ENCODE measurements around the gene NLRP12. TPM values are rescaled to one million over a fixed set of nuclear protein-coding genes. Genes with fewer than 3 reads are reported as not detected.
A peak's percentile ranks its signal among the peaks of the same experiment; 100 is the strongest.
"Not testable (repeated sequence)": the region's sequence is repeated elsewhere in the genome, so short reads cannot be mapped to it uniquely, and the experiment has no call there.

The NLRP12 gene, protein sequence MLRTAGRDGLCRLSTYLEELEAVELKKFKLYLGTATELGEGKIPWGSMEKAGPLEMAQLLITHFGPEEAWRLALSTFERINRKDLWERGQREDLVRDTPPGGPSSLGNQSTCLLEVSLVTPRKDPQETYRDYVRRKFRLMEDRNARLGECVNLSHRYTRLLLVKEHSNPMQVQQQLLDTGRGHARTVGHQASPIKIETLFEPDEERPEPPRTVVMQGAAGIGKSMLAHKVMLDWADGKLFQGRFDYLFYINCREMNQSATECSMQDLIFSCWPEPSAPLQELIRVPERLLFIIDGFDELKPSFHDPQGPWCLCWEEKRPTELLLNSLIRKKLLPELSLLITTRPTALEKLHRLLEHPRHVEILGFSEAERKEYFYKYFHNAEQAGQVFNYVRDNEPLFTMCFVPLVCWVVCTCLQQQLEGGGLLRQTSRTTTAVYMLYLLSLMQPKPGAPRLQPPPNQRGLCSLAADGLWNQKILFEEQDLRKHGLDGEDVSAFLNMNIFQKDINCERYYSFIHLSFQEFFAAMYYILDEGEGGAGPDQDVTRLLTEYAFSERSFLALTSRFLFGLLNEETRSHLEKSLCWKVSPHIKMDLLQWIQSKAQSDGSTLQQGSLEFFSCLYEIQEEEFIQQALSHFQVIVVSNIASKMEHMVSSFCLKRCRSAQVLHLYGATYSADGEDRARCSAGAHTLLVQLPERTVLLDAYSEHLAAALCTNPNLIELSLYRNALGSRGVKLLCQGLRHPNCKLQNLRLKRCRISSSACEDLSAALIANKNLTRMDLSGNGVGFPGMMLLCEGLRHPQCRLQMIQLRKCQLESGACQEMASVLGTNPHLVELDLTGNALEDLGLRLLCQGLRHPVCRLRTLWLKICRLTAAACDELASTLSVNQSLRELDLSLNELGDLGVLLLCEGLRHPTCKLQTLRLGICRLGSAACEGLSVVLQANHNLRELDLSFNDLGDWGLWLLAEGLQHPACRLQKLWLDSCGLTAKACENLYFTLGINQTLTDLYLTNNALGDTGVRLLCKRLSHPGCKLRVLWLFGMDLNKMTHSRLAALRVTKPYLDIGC
- polyA plus RNA-seq (ENCODE audit: low read depth in 6 of 6), result under 1 TPM in 5 of 6 donors, not detected in 1; 0.06 to 0.13 (median 0.11) TPM

DNA sequence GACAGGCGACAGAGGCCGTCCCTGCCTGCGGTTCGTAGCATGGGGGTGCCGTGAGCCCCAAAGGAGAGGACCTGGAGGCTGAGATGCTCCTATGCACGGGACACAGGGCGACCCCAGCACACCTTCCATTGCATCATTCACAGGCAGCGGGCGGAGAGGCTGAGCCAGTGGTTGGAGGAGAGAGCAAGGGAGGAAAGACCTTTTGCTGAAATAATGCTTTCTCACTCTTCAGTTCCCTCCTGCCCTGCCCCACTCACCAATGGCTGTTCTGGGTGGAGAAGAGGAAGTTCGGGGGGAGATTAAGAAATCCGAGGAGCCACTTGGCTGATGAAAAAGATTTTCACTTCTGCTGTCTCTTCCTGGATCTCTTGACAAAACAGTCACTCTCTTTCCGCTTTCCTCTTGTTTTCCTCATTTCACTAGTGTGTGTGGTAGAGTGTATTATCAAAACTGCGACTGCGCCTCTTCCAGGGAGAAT lies at the start of gene NLRP12:
NLRP12 (minus strand) TSS at position 181 of the 478 bp plus-strand sequence; CDS start at position 41, 140 bp downstream.
- Mint-ChIP-seq H3K27me3 (peaks cover 24 to 30% (median 24%) of the 10 kb centered on the region in 3 donors), H3K27ac (no peak within 1 kb of the TSS), H3K4me3 (no peak within 1 kb of the TSS), H3K4me1 (peaks cover 0 to 14% (median 10%) of the 10 kb centered on the region in 3 donors), H3K9me3 (peaks cover 0 to 2% (median 0%) of the 10 kb centered on the region in 7 donors), H3K36me3 (no peaks in the 10 kb centered on the region)
- no peak for DNase-seq
- ATAC-seq (ENCODE audit: low read depth in 2 of 2), result no peak

DNA sequence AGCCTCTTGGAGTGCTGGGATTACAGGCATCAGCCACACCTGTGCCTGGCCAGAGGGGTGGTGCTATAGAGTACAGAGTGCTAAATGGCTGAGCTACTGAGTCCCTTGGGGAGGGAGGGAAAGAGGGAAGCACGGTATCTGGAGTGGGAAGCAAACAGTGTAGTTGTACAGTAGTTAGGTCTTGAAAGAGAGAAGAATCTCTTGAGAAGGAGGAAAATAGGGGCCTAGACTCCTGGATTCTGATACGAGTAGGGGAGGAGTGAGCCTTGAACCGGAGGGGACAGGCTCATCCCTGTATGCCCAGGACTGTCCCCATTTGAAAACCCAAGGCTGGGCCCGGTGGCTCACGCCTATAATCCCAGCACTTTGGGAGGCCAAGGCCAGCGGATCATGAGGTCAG lies 48.6 kb upstream of the NLRP12 start:
- Mint-ChIP-seq H3K27ac (peak overlapping the region; percentile 6 to 100 (median 78)), H3K4me3 (peak overlapping the region in 5 of 8 donors; percentile 29 to 85 (median 40)), H3K36me3 (peaks cover 21 to 31% of the 10 kb centered on the region in 2 donors), H3K9me3 (peaks cover 0 to 6% (median 0%) of the 10 kb centered on the region in 7 donors), H3K4me1 (peaks cover 51 to 81% (median 73%) of the 10 kb centered on the region in 3 donors), H3K27me3 (peaks cover 0 to 7% (median 0%) of the 10 kb centered on the region in 3 donors)
- no peak for DNase-seq
- ATAC-seq (ENCODE audit: low read depth in 2 of 2), result no peak

DNA sequence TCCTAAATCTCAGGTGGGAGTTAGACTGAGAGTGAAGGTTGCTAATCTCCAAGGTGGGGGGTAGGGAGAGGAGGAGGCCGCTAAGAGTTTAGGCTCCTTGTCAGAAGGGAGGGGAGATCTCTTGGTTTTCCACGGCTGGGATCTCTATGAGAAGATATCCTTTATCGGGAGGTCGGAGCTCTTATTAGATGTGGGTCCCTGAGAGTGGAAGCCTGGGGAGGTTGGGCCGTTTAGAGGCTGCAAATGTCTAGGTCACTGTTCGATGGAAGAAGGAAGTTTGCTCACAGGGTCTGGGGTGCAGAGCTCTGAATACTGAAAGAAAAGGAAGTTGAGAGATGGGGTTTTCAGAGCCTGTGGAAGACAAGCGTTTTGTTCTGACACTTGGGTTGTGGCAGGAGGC lies 47.3 kb upstream of the NLRP12 start:
- DNase-seq (peak; percentile 65), ATAC-seq (ENCODE audit: low read depth in 2 of 2) (peak; percentile 9 to 10)
- peaks cover 21 to 34% of the 10 kb centered on the region in 2 donors for H3K36me3 Mint-ChIP-seq

DNA sequence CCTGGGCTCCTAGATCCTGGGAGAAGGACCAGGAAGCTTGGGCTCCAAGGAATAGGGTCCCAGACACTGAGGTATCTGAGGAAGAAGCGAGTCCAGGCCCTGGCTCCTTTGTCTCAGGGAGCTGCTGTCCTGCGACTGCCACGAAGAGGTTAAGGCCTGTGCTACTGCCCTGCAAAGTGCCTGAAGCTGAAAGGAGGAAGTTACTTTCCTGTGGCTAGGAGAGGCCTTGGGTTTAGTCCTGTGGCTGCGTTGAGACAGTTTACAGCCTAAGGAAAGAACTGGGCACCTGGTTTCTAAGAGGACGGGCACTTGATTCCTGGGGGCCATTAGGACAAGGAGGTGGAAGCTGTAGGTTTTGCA lies 46.4 kb upstream of the NLRP12 start:
- ATAC-seq (ENCODE audit: low read depth in 2 of 2) (no peak), DNase-seq (peak; percentile 64)
- Mint-ChIP-seq H3K36me3 (peaks cover 21 to 34% of the 10 kb centered on the region in 2 donors), H3K4me1 (peaks cover 55 to 89% (median 76%) of the 10 kb centered on the region in 3 donors), H3K27me3 (peaks cover 0 to 8% (median 0%) of the 10 kb centered on the region in 3 donors), H3K9me3 (peaks cover 0 to 6% (median 0%) of the 10 kb centered on the region in 7 donors), H3K4me3 (peak overlapping the region; percentile 71 to 93 (median 82)), H3K27ac (peak overlapping the region; percentile 95 to 100 (median 97))

More for the DNA sequence above, 47.3 kb upstream of the NLRP12 start:
- Mint-ChIP-seq H3K4me1 (peaks cover 47 to 83% (median 71%) of the 10 kb centered on the region in 3 donors), H3K27me3 (peaks cover 0 to 8% (median 0%) of the 10 kb centered on the region in 3 donors), H3K27ac (peak overlapping the region; percentile 95 to 100 (median 96)), H3K9me3 (peaks cover 0 to 6% (median 0%) of the 10 kb centered on the region in 7 donors), H3K4me3 (peak overlapping the region; percentile 60 to 93 (median 82))

DNA sequence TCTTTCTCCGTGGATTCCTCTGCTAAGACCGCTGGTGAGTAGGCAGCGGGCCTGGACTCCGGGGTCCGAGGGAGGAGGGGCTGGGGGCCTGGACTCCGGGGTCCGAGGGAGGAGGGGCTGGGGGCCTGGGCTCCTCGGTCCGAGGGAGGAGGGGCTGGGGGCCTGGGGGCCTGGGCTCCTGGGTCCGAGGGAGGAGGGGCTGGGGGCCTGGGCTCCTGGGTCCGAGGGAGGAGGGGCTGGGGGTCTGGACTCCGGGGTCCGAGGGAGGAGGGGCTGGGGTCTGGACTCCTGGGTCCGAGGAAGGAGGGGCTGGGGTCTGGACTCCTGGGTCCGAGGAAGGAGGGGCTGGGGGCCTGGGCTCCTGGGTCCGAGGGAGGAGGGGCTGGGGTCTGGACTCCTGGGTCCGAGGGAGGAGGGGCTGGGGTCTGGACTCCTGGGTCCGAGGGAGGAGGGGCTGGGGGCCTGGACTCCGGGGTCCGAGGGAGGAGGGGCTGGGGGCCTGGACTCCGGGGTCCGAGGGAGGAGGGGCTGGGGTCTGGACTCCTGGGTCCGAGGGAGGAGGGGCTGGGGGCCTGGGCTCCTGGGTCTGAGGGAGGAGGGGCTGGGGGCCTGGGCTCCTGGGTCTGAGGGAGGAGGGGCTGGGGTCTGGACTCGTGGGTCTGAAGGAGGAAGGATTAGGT lies 45.8 kb upstream of the NLRP12 start:
- Mint-ChIP-seq H3K4me3 (peak overlapping the region; percentile 85 to 99 (median 96)), H3K36me3 (peaks cover 20 to 32% of the 10 kb centered on the region in 2 donors), H3K27ac (peak overlapping the region; percentile 96 to 100 (median 98)), H3K4me1 (peaks cover 54 to 86% (median 76%) of the 10 kb centered on the region in 3 donors)
- not testable (repeated sequence) for ATAC-seq (ENCODE audit: low read depth in 2 of 2); H3K27me3 Mint-ChIP-seq; DNase-seq; H3K9me3 Mint-ChIP-seq

DNA sequence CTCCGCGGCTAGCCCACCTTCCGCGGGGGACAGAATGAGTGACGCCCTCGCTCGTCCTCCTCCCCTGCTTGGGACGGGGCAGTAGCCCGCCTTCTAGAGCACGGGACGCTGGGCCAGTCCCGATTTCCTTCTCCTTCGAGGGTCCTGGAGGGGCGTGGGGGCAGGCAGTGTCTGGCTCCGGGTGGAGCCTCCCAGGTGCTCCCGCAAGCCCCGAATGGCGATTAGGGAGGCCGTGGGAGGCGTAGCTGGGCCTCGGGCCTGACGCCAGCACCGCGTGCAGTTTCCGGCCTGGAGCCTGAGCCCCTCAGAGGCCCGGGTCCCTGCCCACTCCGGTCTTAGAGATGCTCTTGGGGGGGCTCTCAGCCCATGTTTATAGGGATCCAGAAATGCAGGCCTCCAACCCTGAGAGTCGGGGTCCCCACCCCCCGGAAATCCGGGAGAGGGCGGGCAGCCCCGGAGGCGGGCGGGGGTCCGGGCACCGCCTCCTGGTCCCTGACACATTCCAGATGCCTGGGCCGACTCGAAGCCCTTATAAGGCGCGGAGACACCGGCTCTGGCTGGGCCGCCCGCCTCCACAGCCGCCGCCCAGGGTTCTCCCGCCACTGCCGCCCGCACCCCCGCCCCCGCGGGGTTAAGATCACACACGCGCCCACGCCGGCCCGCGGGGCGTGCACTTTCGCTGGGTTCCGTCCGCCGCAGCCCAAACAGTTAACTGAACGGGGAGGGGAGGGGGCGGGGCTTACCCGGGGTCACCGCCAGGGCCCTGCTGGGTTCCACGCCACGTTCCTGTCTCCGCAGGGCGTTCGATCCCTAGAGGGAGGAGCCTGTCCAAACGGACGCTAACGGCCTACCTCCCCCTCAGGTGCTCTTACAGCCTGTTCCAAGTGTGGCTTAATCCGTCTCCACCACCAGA lies 45.0 kb upstream of the NLRP12 start:
- ATAC-seq (ENCODE audit: low read depth in 2 of 2) (peak; percentile 40 to 45), DNase-seq (peak; percentile 90)
- peaks cover 0 to 8% (median 0%) of the 10 kb centered on the region in 3 donors for H3K27me3 Mint-ChIP-seq
- peaks cover 0 to 1% (median 0%) of the 10 kb centered on the region in 7 donors for H3K9me3 Mint-ChIP-seq
- peak overlapping the region; percentile 87 to 100 (median 98) for H3K27ac Mint-ChIP-seq
- H3K4me3 Mint-ChIP-seq, result peak overlapping the region; percentile 88 to 99 (median 96)
- peaks cover 46 to 78% (median 70%) of the 10 kb centered on the region in 3 donors for H3K4me1 Mint-ChIP-seq
- H3K36me3 Mint-ChIP-seq, result peaks cover 12 to 24% of the 10 kb centered on the region in 2 donors

DNA sequence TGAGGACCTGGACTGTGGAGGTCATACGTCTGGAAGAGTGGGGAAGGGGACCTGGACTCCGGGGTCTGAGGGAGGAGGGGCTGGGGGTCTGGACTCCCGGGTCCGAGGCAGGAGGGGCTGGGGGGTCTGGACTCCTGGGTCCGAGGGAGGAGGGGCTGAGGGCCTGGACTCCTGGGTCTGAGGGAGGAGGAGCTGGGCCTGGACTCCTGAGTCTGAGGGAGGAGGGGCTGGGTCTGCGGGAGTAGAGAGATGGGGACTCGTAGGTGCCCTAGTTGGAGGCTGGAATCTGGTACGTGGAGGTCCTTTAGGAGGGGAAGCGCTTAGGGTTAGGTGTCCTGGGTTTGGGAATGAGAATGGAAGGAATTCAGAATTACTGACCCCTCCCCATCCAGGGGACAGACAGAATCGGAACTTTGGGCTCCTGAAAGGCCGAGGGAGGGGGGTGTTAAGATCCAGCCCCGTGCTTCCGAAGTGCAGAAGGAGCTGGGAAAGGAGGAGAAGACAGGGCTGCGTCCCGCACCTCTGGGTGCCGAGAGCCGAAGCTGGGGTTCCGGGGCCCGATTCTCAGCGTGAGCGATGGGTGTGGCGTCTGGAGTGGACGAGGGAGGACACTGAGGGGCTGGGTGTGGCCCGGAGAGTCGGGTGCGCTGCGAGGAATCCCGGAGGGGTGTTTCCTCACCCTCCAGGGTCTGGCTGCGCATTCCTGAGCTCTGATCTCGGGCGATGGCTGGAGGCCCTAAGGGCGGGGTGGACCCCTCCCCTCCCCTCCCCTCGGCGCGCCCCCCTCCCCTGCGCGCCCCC lies 44.2 kb upstream of the NLRP12 start:
- DNase-seq, result no peak
- H3K27me3 Mint-ChIP-seq, result peaks cover 0 to 8% (median under 1%) of the 10 kb centered on the region in 3 donors
- peaks cover 38 to 69% (median 61%) of the 10 kb centered on the region in 3 donors for H3K4me1 Mint-ChIP-seq
- peak overlapping the region; percentile 88 to 99 (median 96) for H3K4me3 Mint-ChIP-seq
- H3K36me3 Mint-ChIP-seq, result peaks cover 5 to 16% of the 10 kb centered on the region in 2 donors
- no peaks in the 10 kb centered on the region for H3K9me3 Mint-ChIP-seq
- no peak for ATAC-seq (ENCODE audit: low read depth in 2 of 2)
- peak overlapping the region; percentile 99 to 100 (median 100) for H3K27ac Mint-ChIP-seq

DNA sequence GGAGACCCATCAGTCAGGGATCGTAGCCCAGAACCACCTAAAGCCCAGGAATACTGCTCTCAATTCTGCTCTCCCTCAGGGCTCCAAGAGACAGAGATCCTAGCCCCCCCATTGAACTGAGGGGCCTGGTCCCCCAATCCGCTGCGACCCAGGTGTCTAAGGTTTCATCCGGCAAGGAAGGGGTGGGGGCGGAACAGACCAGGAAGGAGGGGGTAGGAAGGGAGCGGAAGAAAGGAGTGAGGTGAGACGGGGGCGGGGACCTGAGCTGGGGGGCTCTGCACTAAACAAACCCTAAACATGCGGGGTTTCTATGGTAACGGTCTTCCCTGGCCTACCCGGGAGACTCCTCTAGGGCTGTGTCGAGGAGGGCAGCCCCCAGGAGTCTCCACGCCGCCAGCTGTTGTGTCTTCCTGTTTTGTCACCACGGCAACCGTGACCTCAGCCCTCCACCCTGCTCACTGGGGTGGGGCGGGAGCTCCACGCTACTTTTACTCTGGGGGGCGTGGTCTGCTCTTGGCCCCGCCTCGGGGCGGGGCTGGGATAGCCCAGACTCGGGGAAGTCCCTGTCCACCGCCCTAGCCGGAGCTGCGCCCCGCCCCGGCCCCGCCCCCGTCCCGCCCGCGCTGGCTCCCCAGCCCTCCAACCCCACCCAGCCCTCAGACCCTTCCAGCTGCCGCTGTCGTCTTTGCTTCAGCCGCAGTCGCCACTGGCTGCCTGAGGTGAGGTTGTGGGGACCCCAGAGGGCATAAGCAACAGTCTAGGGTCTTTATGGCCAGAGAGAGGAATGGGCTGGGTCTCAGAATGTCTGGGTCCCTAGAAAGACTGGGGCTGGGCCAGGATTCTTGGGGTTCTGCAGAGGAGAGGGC lies 43.3 kb upstream of the NLRP12 start, which contains the start of gene MYADM:
MYADM (plus strand) TSS at position 659 of the 866 bp plus-strand sequence. CDS start 5,647 bp downstream, outside the sequence.
- Mint-ChIP-seq H3K4me1 (peaks cover 34 to 62% (median 53%) of the 10 kb centered on the region in 3 donors), H3K9me3 (no peaks in the 10 kb centered on the region)
- peak; percentile 61 to 67 for ATAC-seq (ENCODE audit: low read depth in 2 of 2)

DNA sequence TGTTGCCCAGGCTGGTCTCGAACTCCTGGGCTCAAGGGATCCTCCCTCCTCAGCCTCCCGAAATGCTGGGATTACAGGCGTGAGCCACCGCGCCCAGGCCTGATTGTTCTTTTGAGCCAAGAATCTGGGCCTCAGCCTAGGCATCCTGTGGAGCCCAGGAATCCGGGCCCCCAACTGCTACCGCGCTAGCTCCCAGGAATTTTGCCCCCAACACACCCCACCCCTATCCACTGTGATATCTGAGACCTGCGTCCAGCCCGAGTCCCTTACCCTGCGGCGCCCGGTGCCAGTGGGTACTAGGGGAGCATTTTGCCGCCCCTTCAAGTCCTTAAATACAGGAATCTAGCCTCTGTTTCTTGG lies 42.7 kb upstream of the NLRP12 start:
- H3K9me3 Mint-ChIP-seq, result no peaks in the 10 kb centered on the region
- peak overlapping the region; percentile 100 for H3K27ac Mint-ChIP-seq
- peaks cover 5 to 15% of the 10 kb centered on the region in 2 donors for H3K36me3 Mint-ChIP-seq
- H3K4me3 Mint-ChIP-seq, result peak overlapping the region; percentile 88 to 98 (median 95)
- H3K27me3 Mint-ChIP-seq, result peaks cover 0 to 8% (median 5%) of the 10 kb centered on the region in 3 donors
- H3K4me1 Mint-ChIP-seq, result peaks cover 34 to 60% (median 47%) of the 10 kb centered on the region in 3 donors
- ATAC-seq (ENCODE audit: low read depth in 2 of 2) (no peak), DNase-seq (no peak)

More for the DNA sequence above, 43.3 kb upstream of the NLRP12 start, which contains the start of gene MYADM:
- peak within 1 kb of the TSS; percentile 100 for H3K27ac Mint-ChIP-seq
- peak within 1 kb of the TSS; percentile 88 to 99 (median 96) for H3K4me3 Mint-ChIP-seq
- DNase-seq, result peak; percentile 100
- H3K27me3 Mint-ChIP-seq, result peaks cover 0 to 8% (median 5%) of the 10 kb centered on the region in 3 donors
- H3K36me3 Mint-ChIP-seq, result peaks cover 5 to 16% of the 10 kb centered on the region in 2 donors

Measured in naive B cell (primary cell).